Measurements from ENCODE around the gene FARS2.

The FARS2 gene

DNA sequence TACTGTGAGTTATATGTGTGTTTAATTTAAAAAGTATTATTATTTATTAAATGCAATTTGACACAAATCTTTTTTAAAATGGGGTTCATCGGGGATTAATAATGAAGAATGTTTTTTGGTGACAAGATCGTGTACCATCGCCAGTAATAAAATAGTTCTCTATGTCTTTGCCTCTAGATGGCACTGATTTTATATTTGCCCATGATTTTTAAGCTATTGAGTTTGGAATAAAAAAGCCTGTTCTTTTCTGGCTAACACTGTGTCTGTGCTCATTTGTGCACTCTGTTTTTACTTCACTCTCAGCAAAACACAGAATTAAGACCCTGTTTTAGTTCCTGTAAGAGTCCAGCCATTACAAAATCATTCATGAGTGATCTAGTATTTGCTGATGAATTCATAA lies 127.0 kb downstream of the FARS2 start:
- no peak for DNase-seq

DNA sequence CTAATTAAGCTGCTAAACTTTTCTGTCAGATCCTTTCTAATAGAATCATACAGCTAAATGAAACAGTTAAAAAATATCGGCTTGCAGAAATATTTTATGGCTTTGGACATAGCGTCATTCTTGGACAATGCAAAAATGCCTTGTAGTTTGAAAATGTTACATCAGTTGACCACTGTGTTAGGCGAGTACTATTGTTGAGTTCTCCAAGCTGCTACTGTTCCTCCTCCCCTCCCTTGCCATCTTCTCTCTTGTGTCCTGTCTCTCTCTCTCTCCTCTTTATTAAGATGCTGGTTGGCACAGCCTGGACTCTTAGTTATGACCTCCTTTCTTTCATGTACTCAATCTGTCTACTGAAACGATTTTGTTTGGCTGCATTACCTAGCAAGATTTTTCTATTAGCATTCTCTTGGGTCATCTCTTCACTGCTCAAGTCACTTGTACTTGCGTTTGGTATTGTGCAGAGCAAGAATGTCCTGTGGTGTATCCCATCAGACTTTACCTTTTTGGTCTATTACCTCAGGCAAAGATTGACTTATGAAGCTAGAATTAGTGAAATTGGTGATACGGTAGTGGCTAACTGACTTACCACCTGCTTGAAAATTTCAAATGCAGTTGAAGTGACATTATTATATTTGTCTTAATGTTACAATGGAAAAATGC lies 127.9 kb downstream of the FARS2 start:
- DNase-seq = no peak

DNA sequence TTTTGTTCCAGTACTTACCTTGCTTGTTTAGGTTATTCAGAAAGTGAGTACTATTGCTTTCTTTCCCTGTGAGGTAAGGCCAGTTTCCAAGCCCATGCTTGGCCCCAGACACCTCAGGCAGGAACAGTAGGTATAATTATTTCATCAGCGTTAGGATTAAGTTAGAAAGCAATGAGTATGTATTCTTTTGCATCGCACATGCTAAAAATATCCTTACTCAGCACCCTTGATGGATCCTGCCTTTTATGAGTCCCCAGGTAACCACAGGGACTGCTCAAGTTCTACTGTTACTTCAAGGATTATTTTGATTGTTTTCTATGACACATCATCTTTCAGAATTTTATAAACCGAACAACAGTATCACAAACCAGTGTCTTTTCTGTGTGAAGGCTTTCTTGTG lies 128.9 kb downstream of the FARS2 start:
- DNase-seq = no peak

GRCh38 chr6:5394280-5394679 lies 133.0 kb downstream of the FARS2 start:
- DNase-seq = no peak

- DNase-seq = no peak
Measured at GRCh38 chr6:5395719-5396118, 134.4 kb downstream of the FARS2 start.

DNA sequence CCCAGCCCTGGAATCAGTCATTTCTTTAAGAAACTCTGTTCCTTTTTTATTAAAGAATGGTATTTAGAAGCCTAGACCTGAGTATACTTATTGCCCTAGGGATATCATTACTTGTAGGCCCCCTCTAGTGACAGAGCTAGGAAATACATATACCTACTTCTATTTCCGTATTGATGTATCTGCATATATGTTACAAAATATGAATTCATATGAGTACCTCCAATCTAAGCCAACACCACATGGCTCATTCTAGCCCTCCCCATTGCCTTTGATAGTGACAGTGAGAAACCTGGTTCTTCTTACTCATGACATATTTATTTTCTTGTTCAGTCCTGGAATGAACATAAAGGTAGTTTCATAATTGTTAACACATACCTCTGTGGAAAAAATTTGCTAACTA lies 137.2 kb downstream of the FARS2 start:
- peak; percentile 45 for DNase-seq

- DNase-seq = no peak
Measured at GRCh38 chr6:5399391-5399790, 138.1 kb downstream of the FARS2 start.

DNA sequence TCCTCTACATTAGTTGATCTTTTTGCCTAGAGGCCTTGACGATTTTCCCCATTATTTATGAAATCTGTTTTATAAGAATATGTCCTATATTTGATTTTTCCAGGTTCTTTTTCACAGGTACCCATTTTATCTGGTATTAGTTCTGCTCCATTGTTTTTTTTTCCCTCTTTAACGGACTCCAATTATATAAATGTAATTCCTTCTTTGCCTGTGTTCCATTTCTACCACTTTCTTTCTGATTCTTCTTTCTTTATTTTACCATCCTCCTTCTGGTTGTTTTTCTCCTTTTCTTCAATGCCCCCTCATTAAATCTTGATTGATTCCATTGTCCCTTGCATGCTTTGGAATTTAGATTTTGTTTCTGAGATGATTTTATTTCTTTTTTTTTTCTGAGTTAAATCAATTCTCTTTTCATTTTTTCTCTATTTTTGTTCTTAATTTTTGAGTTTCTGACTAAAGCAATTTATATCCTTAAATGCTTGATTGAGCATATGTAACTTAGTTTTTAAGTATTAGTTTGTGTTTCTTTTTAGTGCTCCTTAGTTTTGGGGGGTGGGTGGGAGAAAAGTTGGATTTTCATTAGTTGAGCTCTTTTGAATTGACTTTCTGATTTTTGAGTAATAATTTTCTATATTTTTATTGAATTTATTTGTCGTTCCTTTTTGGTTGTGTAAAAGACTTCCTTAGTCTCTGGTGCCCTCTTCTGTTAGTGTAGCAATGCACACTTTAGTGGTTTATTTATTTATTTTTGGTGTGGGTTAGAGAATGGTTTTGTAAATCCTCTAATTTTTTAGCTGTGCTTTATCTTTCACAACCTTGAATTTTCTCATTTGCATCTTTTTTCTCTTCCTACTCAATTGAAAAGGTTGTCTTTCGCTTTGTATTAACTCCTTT lies 140.8 kb downstream of the FARS2 start:
- no peak for DNase-seq

DNA sequence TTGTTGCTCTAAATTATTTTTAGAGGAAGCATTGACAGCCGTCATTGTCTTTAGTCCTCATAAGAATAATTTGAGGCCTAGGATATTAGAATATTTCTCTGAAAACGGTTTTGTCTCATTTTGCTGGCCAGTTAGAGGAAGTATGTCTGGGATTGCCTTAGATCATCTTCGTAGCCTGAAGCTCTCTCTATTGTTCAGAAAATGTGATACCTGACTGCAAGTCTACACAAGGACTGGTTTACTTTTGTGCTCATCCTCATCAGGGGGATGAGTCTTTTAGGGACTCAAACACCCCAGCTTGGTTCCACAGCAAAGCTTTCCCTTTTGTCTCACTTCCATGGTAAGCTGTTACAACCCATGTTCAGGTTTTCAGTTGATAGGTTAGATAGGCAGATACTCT lies 141.8 kb downstream of the FARS2 start:
- no peak for DNase-seq

DNA sequence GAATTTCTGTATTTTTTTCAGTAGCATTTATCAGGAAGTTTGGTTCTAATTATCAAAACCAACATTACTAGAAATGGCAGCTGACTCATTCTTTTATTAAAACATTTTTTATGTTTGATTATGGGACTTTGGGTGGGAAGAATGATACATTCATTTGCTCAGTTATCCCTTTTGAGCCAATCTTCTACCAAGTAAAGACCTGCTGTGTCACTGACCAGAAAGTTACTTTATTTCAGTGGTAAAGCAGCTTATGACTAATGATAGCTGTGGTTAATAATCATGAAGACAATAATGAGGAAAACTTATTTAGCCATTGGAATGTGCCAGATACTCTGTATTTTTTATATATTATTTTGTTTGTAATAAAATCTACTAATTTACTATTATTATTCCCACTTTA lies 142.3 kb downstream of the FARS2 start:
- no peak for DNase-seq

DNA sequence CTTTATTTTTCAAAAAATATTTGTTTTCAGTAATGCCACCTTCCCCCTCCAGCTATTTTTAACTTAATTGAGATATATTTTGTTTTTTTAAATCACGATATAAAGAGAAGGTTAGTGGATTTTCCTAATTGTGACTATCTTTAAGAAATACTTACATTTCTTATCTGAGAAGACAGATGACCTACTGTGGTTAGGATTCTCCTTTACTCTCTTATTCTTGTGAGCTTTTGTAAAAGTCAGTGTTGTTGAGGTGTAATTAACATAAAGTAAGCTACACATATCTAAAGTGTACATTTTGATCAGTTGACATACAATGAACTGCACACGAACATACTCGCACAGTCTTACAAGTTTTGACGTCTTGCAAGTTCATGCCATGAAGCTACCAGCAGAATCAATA lies 144.7 kb downstream of the FARS2 start:
- DNase-seq = no peak

DNA sequence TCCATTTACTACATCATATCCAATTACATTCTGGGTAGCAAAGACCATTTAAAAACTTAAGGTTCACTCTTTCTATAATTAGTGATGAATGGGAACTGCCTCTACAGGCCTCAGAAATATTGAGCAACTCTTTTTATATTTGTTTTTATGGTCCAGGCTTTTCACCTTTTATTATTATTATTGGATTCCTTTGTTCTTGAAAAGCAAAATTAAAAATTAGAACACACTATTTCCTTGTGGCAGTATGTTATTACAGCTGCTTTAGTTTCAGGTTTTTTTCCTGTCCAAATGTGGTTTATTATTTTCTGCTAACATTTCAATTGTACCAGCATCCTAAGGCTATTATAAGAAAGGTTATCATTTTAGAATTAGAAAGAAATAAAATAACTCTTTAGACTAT lies 150.1 kb downstream of the FARS2 start:
- no peak for DNase-seq

DNA sequence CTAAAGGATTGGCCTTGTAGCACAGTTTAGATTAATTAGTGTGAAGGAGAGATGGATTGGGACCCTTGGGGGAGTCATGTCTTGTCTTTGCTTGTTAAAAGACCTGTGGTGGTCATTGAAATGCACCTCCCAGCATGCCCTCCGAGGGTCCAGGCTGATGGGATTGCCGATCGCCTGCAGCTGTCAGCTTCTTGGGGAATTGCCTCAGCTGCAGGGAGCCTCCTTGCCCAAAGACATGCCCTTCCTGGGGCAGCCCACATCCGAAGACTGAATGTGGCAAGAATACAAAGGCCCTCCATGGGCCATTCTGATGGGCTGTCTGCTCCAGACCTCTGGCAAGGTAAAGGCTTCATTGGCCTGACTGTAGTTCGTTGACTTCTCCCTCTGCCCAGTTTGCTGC lies 150.7 kb downstream of the FARS2 start:
- DNase-seq = no peak

- DNase-seq = no peak
Measured at GRCh38 chr6:5412663-5413062, 151.3 kb downstream of the FARS2 start.

- DNase-seq = no peak
Measured at GRCh38 chr6:5416250-5416649, 154.9 kb downstream of the FARS2 start.

DNA sequence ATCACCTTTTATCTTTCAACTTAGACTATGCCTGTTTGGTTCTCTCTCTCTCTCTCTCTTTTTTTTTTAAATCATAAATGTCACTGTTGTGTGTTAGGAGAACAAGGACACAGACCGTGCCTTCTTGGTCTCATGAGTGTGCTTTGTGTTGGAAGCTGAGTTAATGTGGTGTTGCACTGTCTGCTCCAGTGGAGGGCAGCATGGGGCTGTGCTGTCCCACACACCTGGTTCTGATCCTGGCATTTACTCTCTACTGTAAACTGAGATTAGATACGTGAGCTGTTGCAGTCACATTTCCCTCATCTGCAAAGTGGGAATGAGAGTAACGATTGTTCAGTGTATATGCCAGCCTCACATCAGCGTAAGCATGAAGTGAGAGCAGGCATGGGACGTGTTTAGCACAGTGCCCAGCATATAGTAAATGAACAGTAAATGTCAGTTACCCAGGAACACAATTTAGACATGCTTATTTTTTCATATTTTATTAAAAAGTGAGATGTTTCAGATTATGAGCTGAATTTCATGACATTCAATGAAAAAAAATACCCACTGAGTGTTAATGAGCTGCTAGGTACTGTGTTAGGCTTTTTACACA lies 161.1 kb downstream of the FARS2 start:
- DNase-seq = no peak

DNA sequence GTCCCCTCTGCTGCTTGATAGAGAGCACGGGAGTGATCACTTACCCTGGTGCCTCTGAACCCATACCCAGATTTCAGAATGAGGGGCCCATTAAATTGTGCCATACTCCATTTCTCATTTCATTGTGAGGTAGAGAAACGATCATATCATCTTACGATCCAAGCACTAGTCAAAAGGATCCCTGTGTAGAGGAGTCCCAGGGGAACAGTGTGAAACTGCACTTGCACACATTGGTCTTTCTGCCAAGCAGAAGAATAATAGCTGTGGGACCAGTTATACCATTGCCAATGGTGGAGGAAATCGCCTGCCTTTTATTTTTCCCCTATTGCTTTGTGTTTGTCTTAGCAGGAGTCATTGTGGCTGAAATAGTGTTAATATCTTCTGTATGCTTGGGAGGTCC lies 161.9 kb downstream of the FARS2 start:
- DNase-seq = no peak

- no peak for DNase-seq
Measured at GRCh38 chr6:5424726-5425125, 163.4 kb downstream of the FARS2 start.

GRCh38 chr6:5425267-5425666 lies 164.0 kb downstream of the FARS2 start:
- DNase-seq = no peak

- no peak for DNase-seq
Measured at GRCh38 chr6:5425797-5426196, 164.5 kb downstream of the FARS2 start.

DNA sequence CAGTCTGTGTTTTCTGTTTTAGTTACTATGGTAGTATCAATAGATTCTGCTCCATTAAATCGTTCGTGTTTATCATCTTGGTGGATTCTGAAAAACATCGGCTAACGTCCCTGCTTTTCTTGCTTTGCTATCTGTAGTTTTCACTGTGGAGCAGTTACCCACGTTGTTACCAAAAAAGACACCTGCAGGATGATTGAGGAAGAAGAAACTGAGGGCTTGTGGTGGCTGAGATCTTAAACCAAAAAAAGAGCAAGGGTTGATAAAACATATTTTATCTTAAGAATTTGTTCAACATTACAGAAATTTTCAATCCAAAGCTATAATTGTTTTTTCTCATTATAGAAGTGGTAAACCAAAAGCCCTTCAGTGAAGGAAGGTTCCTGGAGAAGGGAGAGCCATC lies 166.3 kb downstream of the FARS2 start:
- DNase-seq = no peak

DNA sequence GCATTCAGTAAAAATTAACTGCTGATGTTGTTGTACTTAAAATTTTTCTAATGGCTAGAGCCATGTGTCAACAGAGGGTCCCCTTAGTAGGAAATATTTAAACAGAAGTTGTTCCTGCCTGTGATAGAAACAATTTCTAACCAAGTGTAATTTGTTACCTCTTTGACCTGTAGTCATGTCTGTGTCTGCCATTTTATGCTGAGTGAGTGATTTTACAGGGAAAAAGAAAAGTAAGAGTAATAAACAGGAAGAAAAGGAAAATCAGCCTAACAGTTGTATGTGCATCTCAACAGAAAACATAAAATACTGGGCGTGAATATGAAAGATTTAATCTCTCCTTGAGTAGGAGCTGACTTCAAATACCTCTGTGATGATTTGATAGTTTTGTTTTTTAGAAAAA lies 172.0 kb downstream of the FARS2 start:
- DNase-seq = no peak

DNA sequence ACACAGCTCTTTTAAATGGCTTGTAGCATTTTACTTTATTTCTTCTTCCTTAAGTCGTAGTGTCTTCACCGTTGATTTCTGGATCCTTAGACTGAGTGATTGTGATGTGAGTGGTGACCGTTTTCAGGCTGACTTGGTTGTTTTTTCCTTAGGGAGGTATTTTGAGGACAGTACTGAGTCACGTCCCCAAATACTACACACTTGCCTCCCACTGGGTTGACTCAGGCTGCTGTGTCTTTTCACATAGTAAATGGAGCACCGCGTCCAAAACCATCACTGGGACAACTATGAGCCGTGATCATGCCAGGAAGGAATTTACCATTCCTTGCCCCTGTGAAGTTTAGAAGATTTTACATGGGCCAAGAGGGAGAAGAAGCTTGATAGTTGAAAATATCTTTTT lies 174.1 kb downstream of the FARS2 start:
- no peak for DNase-seq

DNA sequence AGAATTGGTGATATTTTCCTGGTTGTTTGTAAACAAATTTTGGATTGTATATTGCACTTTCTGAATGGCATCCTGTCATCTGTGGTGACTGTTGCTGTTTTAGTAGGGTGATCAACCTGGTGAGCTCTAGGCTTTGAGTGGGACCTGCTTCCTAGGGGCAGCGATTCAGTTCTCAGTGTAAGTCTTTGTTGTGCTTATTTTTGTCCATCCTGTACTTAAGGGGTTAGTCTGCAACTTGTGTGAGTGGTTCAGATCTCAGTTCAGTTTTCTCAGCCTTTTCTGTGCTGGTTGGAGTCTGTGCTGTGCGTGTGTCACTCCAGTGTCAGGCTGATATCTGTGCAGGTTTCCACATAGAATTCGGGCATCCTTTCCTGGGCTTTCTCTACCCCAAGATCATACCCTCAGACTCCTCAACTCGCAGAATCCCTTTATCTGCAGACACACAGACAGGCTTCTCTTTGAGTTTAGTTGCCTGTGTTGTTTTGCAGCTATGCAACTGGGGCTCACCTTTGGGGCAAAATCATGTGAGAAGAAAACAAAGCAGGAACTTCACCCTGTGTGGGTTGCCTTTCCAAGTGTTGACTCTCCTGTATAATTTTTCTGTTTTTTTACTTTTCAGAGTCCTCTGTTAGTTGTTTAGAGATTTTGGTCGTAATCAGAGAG lies 177.7 kb downstream of the FARS2 start:
- no peak for DNase-seq
